HEK293 (cell line): ENCODE results near the gene PAK4.

Experiments used
- CTCF ChIP-seq: fragments of 450-650 bp; formaldehyde crosslinking; IDR thresholded peaks from 2 replicates; pipeline ENCODE4 v1.5.1; 2016; ENCODE audit warnings: missing biosample characterization, missing genetic modification characterization
- ZNF266 ChIP-seq: fragments of 450-650 bp; formaldehyde crosslinking; IDR thresholded peaks from 2 replicates; pipeline ENCODE4 v1.5.1; 2016; ENCODE audit warnings: missing biosample characterization, missing genetic modification characterization, low read depth
- ZNF274 ChIP-seq, 2 experiments: fragments of 200-500 bp in 1 of 2; fragments of 450-650 bp in 1 of 2; sonication (Bioruptor generic) in 1 of 2; formaldehyde crosslinking in 1 of 2; IDR thresholded peaks; 2 replicates each; pipeline versions ENCODE4 v1.5.1 to v1.6.1; 2014 to 2016; ENCODE audit warnings: borderline replicate concordance in 1 of 2, inconsistent platforms in 1 of 2, low read length in 1 of 2, missing biosample characterization in 1 of 2, missing genetic modification characterization in 1 of 2

GRCh38 chr19:39125199-39125553, 410 bp upstream of the PAK4 start:
- TF ChIP-seq ZNF266 (tag by site-specific recombination) (no peak), CTCF (tag by site-specific recombination) (no peak), ZNF274 (IDR thresholded peaks at IDR 0.05; ENCODE audit: low read length) (no peak), ZNF274 (tag by site-specific recombination; IDR thresholded peaks at IDR 0.05; ENCODE audit: borderline replicate concordance) (no peak)
